ENCODE data around the gene FGD3.
A peak's percentile ranks its signal among the peaks of the same experiment; 100 is the strongest.

Gene FGD3

GRCh38 chr9:93081081-93081529, 133.8 kb downstream of the FGD3 start:
- DNase-seq = no peak

GRCh38 chr9:93081931-93082330, 134.6 kb downstream of the FGD3 start:
- no peak for DNase-seq

GRCh38 chr9:93082841-93083411, 135.6 kb downstream of the FGD3 start:
- no peak for DNase-seq

- peak; percentile 53 for DNase-seq
These were observed 136.5 kb downstream of the FGD3 start for GRCh38 chr9:93083592-93084470.

GRCh38 chr9:93084471-93084881, 137.2 kb downstream of the FGD3 start:
- DNase-seq = no peak

GRCh38 chr9:93085676-93086075, 138.4 kb downstream of the FGD3 start:
- no peak for DNase-seq
